ENCODE measurements around the gene EP400.

The EP400 gene

GRCh38 chr12:132055535-132056096, 105.9 kb downstream of the EP400 start:
- no peak for TF ChIP-seq CTCF (IDR thresholded peaks at IDR 0.05; ENCODE audit: control insufficient read depth, extremely low read depth, insufficient read depth)
- no peak for DNase-seq (ENCODE audit: low read depth)

GRCh38 chr12:132056320-132056719, 106.6 kb downstream of the EP400 start:
- no peak overlapping the region for H3K4me3 ChIP-seq (ENCODE audit: low read depth, low read length)
- no peak for DNase-seq (ENCODE audit: low read depth)
- no peak for TF ChIP-seq CTCF (IDR thresholded peaks at IDR 0.05; ENCODE audit: control insufficient read depth, extremely low read depth, insufficient read depth)

More at GRCh38 chr12:132055535-132056096, 105.9 kb downstream of the EP400 start:
- H3K4me3 ChIP-seq (ENCODE audit: low read depth, low read length) = no peak overlapping the region

- no peak for TF ChIP-seq CTCF (IDR thresholded peaks at IDR 0.05; ENCODE audit: control insufficient read depth, extremely low read depth, insufficient read depth)
- no peak for DNase-seq (ENCODE audit: low read depth)
- H3K4me3 ChIP-seq (ENCODE audit: low read depth, low read length) = no peak overlapping the region
These were observed 107.2 kb downstream of the EP400 start for GRCh38 chr12:132056951-132057350.

- TF ChIP-seq CTCF (IDR thresholded peaks at IDR 0.05; ENCODE audit: control insufficient read depth, extremely low read depth, insufficient read depth) = no peak
- no peak for DNase-seq (ENCODE audit: low read depth)
These were observed 107.9 kb downstream of the EP400 start for GRCh38 chr12:132057691-132058090.

GRCh38 chr12:132061197-132061596, 111.5 kb downstream of the EP400 start:
- TF ChIP-seq CTCF (IDR thresholded peaks at IDR 0.05; ENCODE audit: control insufficient read depth, extremely low read depth, insufficient read depth) = no peak
- H3K4me3 ChIP-seq (ENCODE audit: low read depth, low read length) = no peak overlapping the region
- no peak for DNase-seq (ENCODE audit: low read depth)

More at GRCh38 chr12:132057691-132058090, 107.9 kb downstream of the EP400 start:
- H3K4me3 ChIP-seq (ENCODE audit: low read depth, low read length) = no peak overlapping the region

GRCh38 chr12:132061641-132062430, 112.1 kb downstream of the EP400 start:
- no peak for DNase-seq (ENCODE audit: low read depth)
- TF ChIP-seq CTCF (IDR thresholded peaks at IDR 0.05; ENCODE audit: control insufficient read depth, extremely low read depth, insufficient read depth) = no peak
- no peak overlapping the region for H3K4me3 ChIP-seq (ENCODE audit: low read depth, low read length)

All from LNCaP clone FGC (cell line).